ENCODE data around the gene FZD1.

Gene FZD1

DNA sequence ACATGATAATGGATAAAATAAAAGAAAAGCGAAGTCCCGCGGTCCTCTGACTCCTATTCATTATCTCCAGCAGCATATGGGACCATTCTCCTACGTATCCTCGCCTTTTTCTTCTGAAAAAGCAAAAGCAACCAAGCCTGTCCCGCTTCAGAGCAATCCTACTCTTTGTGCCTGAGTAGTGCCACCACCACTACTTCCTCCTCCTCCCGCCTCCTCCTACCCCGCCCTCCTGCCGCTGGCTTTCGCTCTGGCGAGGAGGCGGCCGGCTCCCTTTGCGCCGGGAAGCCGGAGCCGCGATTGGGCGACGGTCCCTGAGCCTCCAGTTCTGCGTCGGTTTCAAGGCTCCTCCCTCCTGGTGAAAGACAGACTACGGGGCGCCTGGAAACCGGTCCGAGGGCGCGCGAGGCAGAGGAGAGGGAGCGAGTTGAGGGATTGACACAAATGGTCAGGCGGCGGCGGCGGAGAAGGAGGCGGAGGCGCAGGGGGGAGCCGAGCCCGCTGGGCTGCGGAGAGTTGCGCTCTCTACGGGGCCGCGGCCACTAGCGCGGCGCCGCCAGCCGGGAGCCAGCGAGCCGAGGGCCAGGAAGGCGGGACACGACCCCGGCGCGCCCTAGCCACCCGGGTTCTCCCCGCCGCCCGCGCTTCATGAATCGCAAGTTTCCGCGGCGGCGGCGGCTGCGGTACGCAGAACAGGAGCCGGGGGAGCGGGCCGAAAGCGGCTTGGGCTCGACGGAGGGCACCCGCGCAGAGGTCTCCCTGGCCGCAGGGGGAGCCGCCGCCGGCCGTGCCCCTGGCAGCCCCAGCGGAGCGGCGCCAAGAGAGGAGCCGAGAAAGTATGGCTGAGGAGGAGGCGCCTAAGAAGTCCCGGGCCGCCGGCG is at the start of gene FZD1:
TSS of gene FZD1 (plus strand) at position 388 of the 878 bp plus-strand sequence. CDS start at position 836, 448 bp downstream.
- peak; percentile 98 for DNase-seq

DNA sequence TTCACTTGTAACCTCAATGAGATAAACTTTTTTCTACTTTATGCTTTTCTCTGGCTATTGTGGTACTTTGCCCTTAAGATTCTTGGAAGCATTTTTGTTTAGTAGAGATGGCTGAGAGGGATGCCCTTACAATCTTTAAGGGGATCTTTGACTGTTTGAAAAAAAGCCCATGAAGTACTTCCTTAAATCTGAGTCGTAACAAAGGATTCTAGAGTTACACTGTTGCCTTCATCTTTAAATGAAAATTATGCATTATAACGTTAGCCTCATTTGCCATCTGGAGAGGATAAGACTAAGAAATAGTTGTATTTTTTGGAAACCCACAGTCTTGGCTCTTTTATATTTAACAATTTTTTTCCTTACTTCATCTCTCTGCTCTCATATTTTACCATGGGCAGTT is 37.8 kb upstream of the FZD1 start:
- no peak for DNase-seq

- no peak for DNase-seq
Measured at GRCh38 chr7:91228327-91228726, 35.9 kb upstream of the FZD1 start.

DNA sequence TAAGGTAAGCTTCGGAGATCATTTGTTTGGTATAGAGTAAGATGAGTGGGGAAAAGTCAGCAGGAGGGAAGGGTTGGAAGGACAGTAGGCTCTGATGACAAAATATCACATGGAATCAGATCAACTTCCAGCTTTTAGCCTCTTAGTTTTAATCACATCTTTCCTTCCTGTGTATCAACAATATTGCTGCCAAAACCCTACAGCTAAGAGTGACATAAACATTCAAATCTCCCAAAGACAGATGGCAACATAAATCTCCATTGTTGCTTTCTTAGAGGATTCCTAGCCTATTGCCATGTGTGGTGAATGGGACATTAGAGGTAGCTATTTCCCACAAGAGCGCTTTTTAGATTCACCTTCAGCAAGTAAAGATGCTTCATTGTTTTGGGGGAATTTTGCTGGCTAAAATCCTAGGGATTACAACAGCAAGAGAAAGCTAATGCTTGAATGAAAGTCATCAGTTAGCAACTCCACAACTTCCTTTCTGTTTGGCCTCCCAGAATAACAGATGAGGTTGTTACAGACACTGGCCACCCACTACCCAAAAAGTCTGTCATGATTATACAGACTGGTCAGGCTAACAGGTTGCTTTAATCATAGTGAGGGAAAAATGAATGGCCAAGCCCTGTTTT is 35.2 kb upstream of the FZD1 start:
- DNase-seq = no peak

GRCh38 chr7:91230100-91230499 is 34.1 kb upstream of the FZD1 start:
- no peak for DNase-seq

GRCh38 chr7:91230503-91230902 is 33.7 kb upstream of the FZD1 start:
- DNase-seq = no peak

DNA sequence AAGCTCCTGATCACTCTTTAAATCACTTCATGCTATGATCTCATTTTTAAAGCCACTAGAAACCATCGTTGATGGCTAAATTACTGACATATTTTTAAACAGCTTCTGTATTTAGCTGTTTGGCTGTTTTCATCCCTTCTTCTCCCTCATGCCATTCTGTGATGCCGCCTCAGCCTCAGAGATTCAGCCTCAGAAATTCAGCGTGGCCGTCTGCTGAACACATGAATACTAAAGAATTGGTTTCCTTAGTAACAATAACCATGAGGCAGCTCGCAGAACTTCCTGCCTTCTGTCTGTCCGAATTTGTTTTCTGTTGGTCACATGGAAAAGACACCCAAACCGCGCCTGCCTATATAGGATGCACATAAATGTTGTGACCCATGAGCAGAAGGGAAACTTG is 31.0 kb upstream of the FZD1 start:
- no peak for DNase-seq

GRCh38 chr7:91235211-91235832 is 28.9 kb upstream of the FZD1 start:
- DNase-seq = no peak

DNA sequence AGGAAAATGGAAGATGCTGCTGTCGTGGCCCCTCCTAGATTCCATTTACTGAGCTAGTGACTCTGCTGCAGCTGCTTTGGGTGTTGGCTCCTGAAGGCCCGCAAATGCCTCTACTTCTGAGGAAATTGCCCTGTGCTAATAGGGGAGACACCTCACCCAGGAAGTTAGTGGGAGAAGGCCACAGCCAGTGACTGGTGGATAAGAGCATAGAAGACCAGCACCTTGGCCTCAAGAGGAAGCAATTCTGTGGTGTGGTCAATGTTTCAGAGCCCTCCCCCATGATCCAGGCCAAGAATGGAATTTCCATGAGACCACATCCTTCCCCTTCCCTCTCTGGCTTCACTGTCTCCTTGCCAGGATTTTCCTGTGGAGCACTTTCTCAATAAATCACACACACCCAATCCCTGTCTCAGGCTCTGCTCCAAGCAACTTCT is 25.0 kb upstream of the FZD1 start:
- peak; percentile 66 for DNase-seq

GRCh38 chr7:91239772-91240171 is 24.5 kb upstream of the FZD1 start:
- DNase-seq = no peak

DNA sequence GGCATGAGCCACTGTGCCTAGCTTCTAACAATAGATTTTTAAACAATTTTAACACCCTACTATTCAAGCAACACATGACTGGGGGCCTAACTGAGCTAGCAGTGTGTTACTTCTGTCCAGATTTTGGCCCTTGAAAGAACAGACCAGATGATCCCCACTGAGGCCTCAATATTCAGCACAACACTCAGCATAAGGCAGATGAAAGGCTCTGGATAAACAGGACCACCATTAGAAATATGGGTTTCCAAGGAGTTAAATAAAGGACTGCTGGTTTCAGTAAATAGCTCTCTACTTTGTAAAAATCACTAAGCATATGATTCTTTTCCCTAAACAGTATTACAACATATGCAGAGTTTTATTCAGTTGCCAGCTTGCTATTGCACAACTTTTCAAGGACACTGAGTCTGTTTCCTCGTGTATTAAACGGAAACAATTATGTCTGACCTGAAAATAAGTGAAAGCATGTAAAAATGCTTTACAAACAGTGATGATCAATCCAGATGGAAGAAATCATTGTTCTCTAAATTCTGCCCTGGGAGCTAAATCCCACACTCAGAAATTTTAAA is 23.8 kb upstream of the FZD1 start:
- no peak for DNase-seq

- no peak for DNase-seq
Measured at GRCh38 chr7:91242097-91242844, 22.0 kb upstream of the FZD1 start.

DNA sequence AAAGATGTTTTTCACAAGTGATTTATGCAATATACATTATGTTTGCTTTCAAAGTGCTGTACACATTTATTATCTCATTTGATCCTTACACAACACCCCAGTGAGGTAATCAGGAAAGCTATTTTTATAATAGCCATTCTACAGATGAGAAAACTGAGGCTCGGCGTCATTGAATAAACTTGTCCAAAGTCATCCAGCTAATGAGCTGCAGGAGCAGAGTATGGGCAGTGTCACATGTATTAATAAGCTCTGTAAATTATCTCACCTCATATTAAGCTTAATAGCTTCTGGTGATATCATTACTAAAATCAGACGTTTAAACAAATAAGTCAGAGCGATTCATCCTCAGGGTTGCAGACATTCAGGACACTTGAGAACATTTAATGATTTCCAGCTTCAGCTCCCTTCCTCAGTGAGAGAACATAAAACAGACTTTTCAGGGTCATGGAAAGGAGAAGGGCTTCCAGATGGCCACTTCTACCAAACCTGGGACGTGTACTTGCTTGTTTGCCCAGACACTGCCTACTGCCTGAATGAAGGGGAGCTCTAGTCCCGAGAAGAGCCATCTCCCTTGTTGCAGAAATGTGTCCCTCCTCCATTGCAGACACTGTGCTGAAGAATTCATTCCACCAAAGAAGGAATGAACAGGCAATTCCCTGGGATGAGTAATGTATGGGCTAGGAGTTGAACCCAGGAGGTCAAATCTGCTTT is 20.5 kb upstream of the FZD1 start:
- no peak for DNase-seq

GRCh38 chr7:91247500-91247899 is 16.7 kb upstream of the FZD1 start:
- DNase-seq = no peak

- DNase-seq = no peak
Measured at GRCh38 chr7:91248996-91249395, 15.2 kb upstream of the FZD1 start.

DNA sequence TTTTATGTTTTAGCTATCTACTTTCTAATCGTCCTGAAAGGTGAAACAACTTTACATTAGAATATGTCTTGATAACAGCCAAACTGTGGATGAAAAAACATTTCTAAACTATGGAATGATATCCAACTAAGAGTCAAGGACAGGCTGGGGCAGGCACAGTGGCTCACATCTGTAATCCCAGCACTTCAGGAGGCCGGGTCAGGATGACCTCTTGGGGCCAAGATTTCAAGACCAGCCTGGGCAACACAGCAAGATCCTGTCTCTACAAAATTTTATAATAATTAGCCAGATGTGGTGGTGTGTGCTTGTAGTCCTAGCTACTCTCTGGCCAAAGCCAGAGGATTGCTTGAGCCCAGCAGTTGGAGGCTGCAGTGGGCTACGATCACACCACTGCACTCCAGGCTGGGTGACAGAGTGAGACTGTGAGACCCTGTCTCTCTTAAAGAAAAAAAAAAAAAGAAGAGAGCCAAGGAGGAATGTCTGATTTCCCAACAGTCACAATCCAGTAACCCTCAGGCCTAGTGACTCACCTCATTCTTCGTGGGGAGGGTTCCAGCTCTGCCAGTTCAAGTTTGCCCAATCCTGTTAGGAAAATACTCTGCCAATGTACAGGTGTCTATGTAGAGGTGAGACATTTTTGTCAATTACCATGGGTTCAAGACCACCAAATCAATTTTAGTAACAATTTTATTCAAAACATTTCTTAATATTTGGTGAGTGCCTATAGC is 14.6 kb upstream of the FZD1 start:
- no peak for DNase-seq

DNA sequence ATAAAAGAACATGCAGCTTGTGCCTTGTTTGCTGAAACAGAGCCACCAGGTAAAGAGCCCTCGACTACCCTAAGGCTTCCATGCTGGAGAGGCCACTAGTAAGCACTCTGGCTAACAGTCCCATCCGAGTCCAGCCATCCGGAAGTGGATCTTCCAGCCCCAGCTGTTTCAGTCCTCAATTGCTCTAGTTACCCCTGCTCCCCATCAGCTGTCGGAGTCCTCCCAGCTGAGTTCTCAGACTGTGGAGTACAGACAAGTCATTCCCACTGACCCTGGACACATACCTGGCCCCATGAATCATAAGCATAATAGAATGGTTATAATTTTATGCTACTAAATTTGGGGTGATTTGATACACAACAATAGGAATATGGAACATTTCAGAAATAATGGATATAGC is 13.5 kb upstream of the FZD1 start:
- no peak for DNase-seq

DNA sequence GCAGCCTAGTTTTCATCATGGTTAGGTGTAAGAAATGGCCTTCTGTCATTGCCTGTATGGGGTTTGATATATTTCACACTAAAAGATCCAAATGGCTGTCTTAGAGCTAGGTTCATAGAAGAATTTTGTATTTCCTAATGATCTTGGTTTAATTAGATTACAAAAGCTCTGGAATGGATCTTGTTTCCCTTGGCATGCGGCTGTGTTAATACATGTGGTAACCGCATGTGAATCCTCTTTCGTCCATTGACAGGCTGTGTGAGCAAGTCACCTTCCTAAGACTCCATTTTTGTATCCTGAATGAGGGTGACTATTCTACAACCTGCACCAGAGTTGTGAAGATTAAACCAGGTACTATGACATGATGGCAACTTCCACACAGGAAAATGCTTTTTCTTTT is 12.4 kb upstream of the FZD1 start:
- DNase-seq = no peak

GRCh38 chr7:91263384-91264045 is 718 bp upstream of the FZD1 start:
- DNase-seq = peak; percentile 77

- DNase-seq = peak; percentile 74
Measured at GRCh38 chr7:91264924-91265681, 870 bp downstream of the FZD1 start.

Measured in right forelimb (tissue), 1 donor.